ENCODE measurements around the gene UQCR10.

GRCh38 chr22:29790061-29790460 lies 22.9 kb downstream of the UQCR10 start:
- TF ChIP-seq RCOR1 (IDR thresholded peaks at IDR 0.05; ENCODE audit: low read depth, low read length): no peak
- no peak for TF ChIP-seq REST (IDR thresholded peaks at IDR 0.05)
- TF ChIP-seq SREBF2 (IDR thresholded peaks at IDR 0.05): no peak
- no peak for TF ChIP-seq RAD21 (conservative IDR thresholded peaks at IDR 0.05 in 1 of 2, IDR thresholded peaks at IDR 0.05 in 1 of 2)
- peak; percentile 61 for TF ChIP-seq ZFP36 (IDR thresholded peaks at IDR 0.05; ENCODE audit: borderline replicate concordance, partially characterized antibody)
